Mesendoderm (in vitro differentiated cells): ENCODE results near the gene PSMG4.
A peak's percentile ranks its signal among the peaks of the same experiment; 100 is the strongest.

Experiments
- DNase-seq: peaks from one replicate; pipeline ENCODE4 v3.0.0; 2013
- H2AK5ac ChIP-seq: 2 replicates; pipeline ENCODE4 v1.6.1; 2013; ENCODE audit warnings: low read length, inconsistent platforms
- H2BK120ac ChIP-seq: 2 replicates; pipeline ENCODE4 v1.6.1; 2013; ENCODE audit warnings: low read depth, mild to moderate bottlenecking, low read length, moderate library complexity, mixed read lengths
- H2BK15ac ChIP-seq: replicated peaks from 2 replicates; pipeline ENCODE4 v1.6.1; 2013; ENCODE audit warnings: low read depth, mild to moderate bottlenecking, moderate library complexity
- H2BK5ac ChIP-seq: 2 replicates; pipeline ENCODE4 v1.6.1; 2013; ENCODE audit warnings: low read length, inconsistent platforms
- H3K18ac ChIP-seq: 2 replicates; pipeline ENCODE4 v1.6.1; 2013; ENCODE audit warnings: mild to moderate bottlenecking, low read length, mixed read lengths
- H3K23ac ChIP-seq: one replicate; pipeline ENCODE4 v1.6.1; 2013; ENCODE audit warnings: low read length
- H3K27ac ChIP-seq: 2 replicates; pipeline ENCODE4 v1.5.1; 2013; ENCODE audit warnings: low read depth, mild to moderate bottlenecking, inconsistent platforms, low read length, moderate library complexity
- H3K27me3 ChIP-seq: 2 replicates; pipeline ENCODE4 v1.6.1; 2013; ENCODE audit warnings: low read length, control low read depth, mild to moderate bottlenecking, inconsistent platforms; ENCODE audit not compliant: insufficient read depth, poor library complexity
- H3K36me3 ChIP-seq: 2 replicates; pipeline ENCODE4 v1.6.1; 2013; ENCODE audit warnings: low read length, inconsistent platforms; ENCODE audit not compliant: control insufficient read depth, insufficient read depth
- H3K4ac ChIP-seq: one replicate; pipeline ENCODE4 v1.6.1; 2013; ENCODE audit warnings: low read depth, mild to moderate bottlenecking, low read length, moderate library complexity
- H3K4me1 ChIP-seq: 2 replicates; pipeline ENCODE4 v1.6.1; 2013; ENCODE audit warnings: low read depth, low read length, inconsistent platforms; ENCODE audit not compliant: control insufficient read depth
- H3K4me2 ChIP-seq: 2 replicates; pipeline ENCODE4 v1.6.1; 2013; ENCODE audit warnings: low read length
- H3K4me3 ChIP-seq: 2 replicates; pipeline ENCODE4 v1.5.1; 2013; ENCODE audit warnings: mild to moderate bottlenecking, low read length
- H3K56ac ChIP-seq: one replicate; pipeline ENCODE4 v1.6.1; 2013; ENCODE audit warnings: low read length
- H3K79me1 ChIP-seq: 2 replicates; pipeline ENCODE4 v1.6.1; 2013; ENCODE audit warnings: low read length, inconsistent platforms
- H3K79me2 ChIP-seq: 2 replicates; pipeline ENCODE4 v1.6.1; 2013; ENCODE audit warnings: mild to moderate bottlenecking, low read length; ENCODE audit not compliant: control insufficient read depth, insufficient read depth
- H3K9ac ChIP-seq: 2 replicates; pipeline ENCODE4 v1.6.1; 2013; ENCODE audit warnings: low read length, inconsistent platforms
- H4K5ac ChIP-seq: one replicate; pipeline ENCODE4 v1.6.1; 2013; ENCODE audit warnings: low read length
- H4K8ac ChIP-seq: one replicate; pipeline ENCODE4 v1.6.1; 2013; ENCODE audit warnings: low read depth, mild to moderate bottlenecking, control low read depth, low read length, moderate library complexity
- WGBS: extraction: QIAGEN DNeasy Blood & Tissue Kit; methylation state at CpG from one replicate; pipeline ENCODE4 v1.1.7; 2013; ENCODE audit warnings: low lambda C conversion rate, missing lambda C conversion rate; ENCODE audit not compliant: insufficient coverage; ENCODE audit errors: extremely low coverage; 5-methylcytosine and 5-hydroxymethylcytosine counted together

PSMG4 gene

GRCh38 chr6:3250231-3250675 is 8.5 kb upstream of the PSMG4 start:
- H2BK120ac ChIP-seq = no peak overlapping the region
- no peaks in the 10 kb centered on the region for H3K27me3 ChIP-seq
- H3K4me2 ChIP-seq = no peak overlapping the region
- no peak overlapping the region for H3K27ac ChIP-seq
- peaks cover 12% of the 10 kb centered on the region for H3K4me1 ChIP-seq
- no peak overlapping the region for H4K8ac ChIP-seq
- peak overlapping the region; percentile 66 for H3K56ac ChIP-seq
- H3K18ac ChIP-seq = no peak overlapping the region
- H2BK15ac ChIP-seq = no peak overlapping the region
- H2BK5ac ChIP-seq = no peak overlapping the region
- no CpG with 5 or more reads among the region's 9 CpGs for WGBS
- H3K23ac ChIP-seq = no peak overlapping the region
- H3K79me1 ChIP-seq = no peaks in the 10 kb centered on the region
- DNase-seq = no peak
- H3K9ac ChIP-seq = no peak overlapping the region
- H2AK5ac ChIP-seq = peak overlapping the region; percentile 22
- no peaks in the 10 kb centered on the region for H3K79me2 ChIP-seq
- no peak overlapping the region for H3K4ac ChIP-seq
- H4K5ac ChIP-seq = no peak overlapping the region
- H3K36me3 ChIP-seq = no peaks in the 10 kb centered on the region
- H3K4me3 ChIP-seq = no peak overlapping the region

DNA sequence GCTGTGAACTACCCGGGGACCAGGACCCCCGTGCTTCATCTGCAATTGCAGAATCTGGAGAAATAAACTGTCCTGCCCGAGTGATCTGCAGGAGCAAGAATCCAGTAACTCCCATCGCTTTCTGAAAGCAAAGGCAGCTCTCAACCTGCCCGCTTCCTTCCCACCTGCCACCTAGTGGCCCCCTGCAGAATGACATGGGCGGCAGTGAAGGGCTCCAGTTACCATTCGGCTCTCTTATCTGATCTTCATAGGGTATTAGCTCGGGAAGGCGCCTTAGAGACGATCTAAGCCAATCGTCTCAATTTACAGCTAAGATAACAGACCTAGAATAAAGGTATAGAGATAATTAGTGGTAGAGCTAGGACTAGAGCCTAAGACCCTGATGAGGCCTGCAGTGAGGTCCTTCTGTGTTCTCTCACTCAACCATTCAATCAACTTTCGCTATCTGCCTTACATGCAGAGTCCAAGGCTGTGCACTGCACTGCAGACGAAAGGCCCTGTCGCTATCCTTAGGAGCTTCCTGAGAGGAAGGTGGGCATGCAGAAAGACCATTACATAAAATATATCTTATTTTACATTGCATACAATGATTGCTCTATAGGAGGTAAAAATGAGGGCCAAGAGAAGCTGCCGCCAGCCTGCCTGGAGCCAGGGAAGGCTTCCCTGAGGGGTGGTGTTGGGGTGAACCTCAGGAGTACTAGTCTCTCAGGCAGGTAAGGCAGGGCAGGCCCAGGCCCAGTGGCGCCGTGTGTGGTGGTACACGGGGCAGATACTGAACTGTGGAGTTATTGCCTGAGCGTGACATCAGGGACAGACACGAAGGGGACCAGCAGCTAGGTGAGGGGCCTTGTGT is 7.1 kb upstream of the PSMG4 start:
- Histone ChIP-seq H4K5ac (no peak overlapping the region), H3K4me1 (peaks cover 12% of the 10 kb centered on the region), H3K27ac (no peak overlapping the region), H3K56ac (peak overlapping the region; percentile 61), H2BK15ac (no peak overlapping the region), H3K79me2 (no peaks in the 10 kb centered on the region), H2BK120ac (no peak overlapping the region), H3K36me3 (no peaks in the 10 kb centered on the region), H3K4me3 (no peak overlapping the region), H3K9ac (peak overlapping the region; percentile 8), H3K4ac (no peak overlapping the region), H3K4me2 (no peak overlapping the region), H3K23ac (no peak overlapping the region), H2BK5ac (no peak overlapping the region), H4K8ac (no peak overlapping the region), H3K27me3 (no peaks in the 10 kb centered on the region), H3K79me1 (no peaks in the 10 kb centered on the region), H2AK5ac (no peak overlapping the region), H3K18ac (no peak overlapping the region)
- peak; percentile 97 for DNase-seq
- no CpG with 5 or more reads among the region's 20 CpGs for WGBS

- H3K79me2 ChIP-seq = no peaks in the 10 kb centered on the region
- H2BK120ac ChIP-seq = no peak overlapping the region
- H3K56ac ChIP-seq = no peak overlapping the region
- no peak overlapping the region for H2AK5ac ChIP-seq
- H3K4me1 ChIP-seq = peaks cover 12% of the 10 kb centered on the region
- no peaks in the 10 kb centered on the region for H3K36me3 ChIP-seq
- no peak overlapping the region for H3K18ac ChIP-seq
- DNase-seq = no peak
- no peak overlapping the region for H4K8ac ChIP-seq
- no peak overlapping the region for H3K4me2 ChIP-seq
- no peak overlapping the region for H3K4ac ChIP-seq
- no peaks in the 10 kb centered on the region for H3K79me1 ChIP-seq
- no peak overlapping the region for H2BK5ac ChIP-seq
- H2BK15ac ChIP-seq = no peak overlapping the region
- no peak overlapping the region for H3K4me3 ChIP-seq
- H4K5ac ChIP-seq = no peak overlapping the region
- no peak overlapping the region for H3K27ac ChIP-seq
- H3K9ac ChIP-seq = no peak overlapping the region
- no CpG with 5 or more reads among the region's 10 CpGs for WGBS
- H3K27me3 ChIP-seq = no peaks in the 10 kb centered on the region
- H3K23ac ChIP-seq = no peak overlapping the region
These were observed 6.4 kb upstream of the PSMG4 start for GRCh38 chr6:3252369-3252768.

DNA sequence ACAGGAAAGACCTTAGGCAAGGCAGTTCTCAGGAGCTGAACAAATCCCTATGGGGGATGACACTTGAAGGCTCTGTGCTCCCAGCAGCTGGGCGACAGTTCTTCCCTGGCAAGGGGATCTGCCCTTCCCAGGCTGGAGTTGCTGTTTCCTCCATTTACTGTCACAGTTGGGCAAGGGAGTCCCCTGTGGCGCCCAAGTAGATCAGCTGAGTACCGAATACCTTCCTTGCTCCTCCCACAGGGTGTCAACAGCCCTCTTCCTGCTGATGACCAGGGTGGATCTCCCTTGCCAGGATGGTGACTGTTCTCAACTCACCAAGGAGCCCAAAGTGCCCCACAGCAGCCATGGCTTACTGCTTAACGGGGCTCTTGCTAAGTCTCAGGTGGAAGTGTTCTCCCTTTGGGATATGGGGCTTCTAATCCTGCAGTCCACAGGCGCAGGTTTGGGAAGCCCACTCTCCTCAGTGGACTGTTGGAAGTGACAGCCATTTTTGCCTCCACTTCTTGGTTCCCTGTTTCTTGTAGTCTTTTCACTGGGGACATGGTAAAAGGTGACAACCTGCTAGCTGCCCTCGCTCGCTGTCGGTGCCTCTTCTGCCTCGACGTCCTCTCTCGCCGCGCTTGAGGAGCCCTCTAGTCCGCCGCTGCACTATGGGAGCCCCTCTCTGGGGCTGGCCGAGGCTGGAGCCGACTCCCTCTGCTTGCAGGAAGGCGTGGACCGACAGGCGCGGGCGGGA is 5.7 kb upstream of the PSMG4 start:
- no peak overlapping the region for H2BK5ac ChIP-seq
- no peak overlapping the region for H2AK5ac ChIP-seq
- H3K18ac ChIP-seq = no peak overlapping the region
- H3K56ac ChIP-seq = no peak overlapping the region
- H3K79me2 ChIP-seq = no peaks in the 10 kb centered on the region
- H3K9ac ChIP-seq = no peak overlapping the region
- no CpG with 5 or more reads among the region's 22 CpGs for WGBS
- no peak overlapping the region for H4K8ac ChIP-seq
- H4K5ac ChIP-seq = no peak overlapping the region
- H3K4me1 ChIP-seq = peaks cover 10% of the 10 kb centered on the region
- H3K27ac ChIP-seq = no peak overlapping the region
- H3K36me3 ChIP-seq = no peaks in the 10 kb centered on the region
- no peaks in the 10 kb centered on the region for H3K27me3 ChIP-seq
- no peak overlapping the region for H3K4me3 ChIP-seq
- DNase-seq = no peak
- no peak overlapping the region for H3K4ac ChIP-seq
- no peak overlapping the region for H3K23ac ChIP-seq
- no peaks in the 10 kb centered on the region for H3K79me1 ChIP-seq
- H2BK15ac ChIP-seq = no peak overlapping the region
- no peak overlapping the region for H3K4me2 ChIP-seq
- H2BK120ac ChIP-seq = no peak overlapping the region

DNA sequence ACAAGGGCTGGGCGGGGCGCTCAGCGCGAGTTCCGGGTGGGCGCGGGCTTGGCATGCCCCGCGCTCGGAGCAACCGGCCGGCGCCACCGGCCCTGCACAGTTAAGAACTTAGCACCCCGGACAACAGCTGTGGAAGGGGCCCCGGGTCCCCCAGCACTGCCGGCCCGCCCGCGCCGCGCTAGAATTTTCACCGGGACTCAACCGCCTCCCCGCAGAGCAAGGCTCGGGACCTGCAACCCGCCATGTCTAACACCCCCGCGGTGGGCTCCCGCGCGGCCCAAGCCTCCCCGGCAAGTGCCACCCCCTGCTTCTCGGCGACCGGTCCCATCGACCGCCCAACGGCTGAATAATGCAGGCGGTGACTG is 5.2 kb upstream of the PSMG4 start:
- H3K79me2 ChIP-seq = no peaks in the 10 kb centered on the region
- H3K4me2 ChIP-seq = no peak overlapping the region
- no peak overlapping the region for H3K18ac ChIP-seq
- no peak overlapping the region for H3K56ac ChIP-seq
- H3K27ac ChIP-seq = no peak overlapping the region
- H2AK5ac ChIP-seq = no peak overlapping the region
- H3K4me3 ChIP-seq = no peak overlapping the region
- no CpG with 5 or more reads among the region's 40 CpGs for WGBS
- H4K5ac ChIP-seq = no peak overlapping the region
- DNase-seq = no peak
- H2BK120ac ChIP-seq = no peak overlapping the region
- H3K9ac ChIP-seq = no peak overlapping the region
- H3K23ac ChIP-seq = no peak overlapping the region
- peaks cover 8% of the 10 kb centered on the region for H3K4me1 ChIP-seq
- H3K4ac ChIP-seq = no peak overlapping the region
- H2BK5ac ChIP-seq = no peak overlapping the region
- no peaks in the 10 kb centered on the region for H3K36me3 ChIP-seq
- H3K27me3 ChIP-seq = no peaks in the 10 kb centered on the region
- H3K79me1 ChIP-seq = no peaks in the 10 kb centered on the region
- no peak overlapping the region for H4K8ac ChIP-seq
- no peak overlapping the region for H2BK15ac ChIP-seq
